GM13976 (cell line): ENCODE data around the gene CRTAC1.

ENCODE experiments used
- DNase-seq: peaks from one replicate; pipeline ENCODE4 v3.0.0; 2012; ENCODE audit warnings: low spot score
- in situ Hi-C: fragments of 300-500 bp; cut with MboI; formaldehyde crosslinking; loops from one replicate; pipeline ENCODE4 v1.12.0; 2022; ENCODE audit warnings: low sequenced_read_pairs, mixed read lengths, inconsistent platforms; ENCODE audit not compliant: unreplicated experiment
- TF ChIP-seq, protein P1 (sequence below): IDR thresholded peaks from 2 replicates; pipeline ENCODE4 v1.5.1; 2012; ENCODE audit warnings: borderline replicate concordance, mild to moderate bottlenecking; ENCODE audit not compliant: insufficient read depth; ENCODE audit errors: extremely low read depth, missing control alignments, control extremely low read depth

CRTAC1 gene

DNA sequence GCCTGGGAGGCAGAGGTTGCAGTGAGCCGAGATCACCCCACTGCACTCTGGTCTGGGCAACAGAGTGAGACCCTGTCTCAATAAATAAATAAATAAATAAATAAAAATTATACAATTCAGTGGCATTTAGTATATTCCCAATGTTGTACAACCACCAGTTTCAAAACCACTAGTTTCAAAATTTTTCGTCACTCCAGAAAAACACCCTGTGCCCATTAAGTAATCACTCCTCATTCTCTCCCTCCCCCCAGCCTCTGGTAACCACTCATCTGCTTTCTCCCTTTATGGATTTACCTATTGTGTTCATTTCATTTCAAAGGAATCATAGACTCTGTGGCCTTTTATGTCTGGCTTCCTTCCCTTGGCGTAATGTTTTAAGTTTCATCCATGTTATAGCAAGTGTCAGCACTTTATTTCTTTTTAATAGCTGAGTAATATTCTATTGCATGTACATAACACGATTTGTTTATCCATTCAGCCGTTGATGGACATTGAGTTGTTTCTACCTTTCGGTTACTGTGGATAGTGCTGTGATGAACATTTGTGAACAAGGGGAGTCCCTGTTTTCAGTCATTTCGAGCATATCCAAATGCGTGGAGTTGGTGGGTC is 210.2 kb downstream of the CRTAC1 start:
- TF ChIP-seq, protein P1, sequence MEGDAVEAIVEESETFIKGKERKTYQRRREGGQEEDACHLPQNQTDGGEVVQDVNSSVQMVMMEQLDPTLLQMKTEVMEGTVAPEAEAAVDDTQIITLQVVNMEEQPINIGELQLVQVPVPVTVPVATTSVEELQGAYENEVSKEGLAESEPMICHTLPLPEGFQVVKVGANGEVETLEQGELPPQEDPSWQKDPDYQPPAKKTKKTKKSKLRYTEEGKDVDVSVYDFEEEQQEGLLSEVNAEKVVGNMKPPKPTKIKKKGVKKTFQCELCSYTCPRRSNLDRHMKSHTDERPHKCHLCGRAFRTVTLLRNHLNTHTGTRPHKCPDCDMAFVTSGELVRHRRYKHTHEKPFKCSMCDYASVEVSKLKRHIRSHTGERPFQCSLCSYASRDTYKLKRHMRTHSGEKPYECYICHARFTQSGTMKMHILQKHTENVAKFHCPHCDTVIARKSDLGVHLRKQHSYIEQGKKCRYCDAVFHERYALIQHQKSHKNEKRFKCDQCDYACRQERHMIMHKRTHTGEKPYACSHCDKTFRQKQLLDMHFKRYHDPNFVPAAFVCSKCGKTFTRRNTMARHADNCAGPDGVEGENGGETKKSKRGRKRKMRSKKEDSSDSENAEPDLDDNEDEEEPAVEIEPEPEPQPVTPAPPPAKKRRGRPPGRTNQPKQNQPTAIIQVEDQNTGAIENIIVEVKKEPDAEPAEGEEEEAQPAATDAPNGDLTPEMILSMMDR, result no peak
- DNase-seq, result no peak
- in situ Hi-C loops, result no loop called here

DNA sequence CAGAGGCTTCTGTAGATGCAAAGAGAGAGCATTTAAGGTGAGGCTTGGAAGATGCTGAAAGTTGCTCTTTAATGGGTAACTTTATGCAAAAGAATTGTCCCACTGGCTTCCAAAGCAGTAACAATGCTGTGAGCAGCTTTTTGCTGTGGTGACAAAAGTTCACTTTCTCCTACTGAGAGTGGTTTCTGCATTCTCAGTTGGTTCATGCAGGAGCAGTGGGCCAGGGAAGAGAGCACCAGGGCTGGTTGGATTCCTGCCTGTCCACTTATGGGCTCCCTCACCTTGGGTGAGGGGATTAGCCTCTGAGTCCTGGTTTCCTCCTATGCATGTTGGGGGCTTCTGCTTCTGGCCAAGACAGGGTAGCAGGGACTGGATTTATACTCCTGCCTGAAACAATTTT is 211.8 kb downstream of the CRTAC1 start:
- no peak for DNase-seq
- TF ChIP-seq, protein P1, result no peak
- in situ Hi-C loops, result no loop called here

DNA sequence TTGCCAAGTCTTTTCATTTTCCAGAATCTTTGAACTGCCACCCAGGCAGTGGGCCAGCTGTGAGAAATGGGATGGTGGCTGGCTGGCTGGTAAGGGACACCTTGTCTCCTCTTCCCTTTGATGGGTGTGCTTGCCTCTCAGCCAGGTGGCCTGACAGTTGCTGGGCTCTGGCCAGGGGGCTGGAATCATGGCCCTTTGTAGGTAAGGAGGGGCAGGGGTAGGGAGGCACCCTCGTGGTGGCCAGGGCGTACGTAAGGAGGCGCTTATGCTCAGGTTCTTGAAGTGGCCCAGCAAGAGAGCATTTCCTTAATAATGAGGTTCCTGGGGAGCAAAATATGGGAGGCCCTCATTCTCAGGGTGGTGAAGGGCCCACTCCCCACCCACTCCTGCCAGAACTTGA is 213.8 kb downstream of the CRTAC1 start:
- DNase-seq, result no peak
- TF ChIP-seq, protein P1, result no peak
- in situ Hi-C loops, result no loop called here
